ENCODE data around the gene ABCC8.

GRCh38 chr11:17405232-17406005, 71.2 kb downstream of the ABCC8 start:
- TF ChIP-seq GATA3 (IDR thresholded peaks at IDR 0.05; ENCODE audit: low read depth, low read length) (no peak), GATA2 (IDR thresholded peaks at IDR 0.05; ENCODE audit: low read depth, low read length) (no peak)
